ENCODE data around the gene KRT20. TPM values are rescaled to one million over a fixed set of nuclear protein-coding genes. Genes with fewer than 3 reads are reported as not detected.

Gene KRT20
- total and polyA plus RNA-seq, 5 donors from 2014 or later: not detected

DNA sequence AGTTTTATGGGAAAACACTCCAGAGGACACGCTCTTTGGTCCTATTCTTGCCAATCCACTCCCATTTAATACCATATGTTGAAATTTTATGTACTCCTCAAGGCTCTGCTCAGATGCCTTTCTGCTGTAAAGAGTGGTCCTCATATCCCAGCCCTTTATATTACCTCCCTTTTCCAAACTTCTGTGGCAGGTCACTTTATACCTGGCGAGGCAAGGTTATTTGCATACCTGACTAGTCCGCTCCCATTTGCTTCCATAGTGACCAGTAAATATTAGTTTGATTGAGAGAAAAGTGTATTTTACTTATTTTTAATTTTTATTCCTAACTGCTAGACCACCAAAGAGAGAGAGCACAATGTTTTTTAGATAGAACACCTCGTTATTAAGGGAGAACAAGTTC lies 35.3 kb downstream of the KRT20 start:
- Histone ChIP-seq H3K4me3 (ENCODE audit: low read depth, low read length) (no peak overlapping the region), H3K27ac (ENCODE audit: insufficient read depth, low read length, poor library complexity, severe bottlenecking) (no peak overlapping the region), H3K36me3 (ENCODE audit: control insufficient read depth, insufficient read depth, low read length) (no peaks in the 10 kb centered on the region), H3K9me3 (ENCODE audit: control insufficient read depth in 2 of 2, low read length in 2 of 2) (no peaks in the 10 kb centered on the region), H3K27me3 (ENCODE audit: control insufficient read depth, insufficient read depth, low read length) (peaks cover 24% of the 10 kb centered on the region), H3K4me1 (ENCODE audit: control insufficient read depth, insufficient read depth, low read length, poor library complexity, severe bottlenecking) (no peaks in the 10 kb centered on the region)
- H3K27ac Mint-ChIP-seq: no peak overlapping the region
- ATAC-seq (ENCODE audit: low read depth in 2 of 2) (no peak), DNase-seq (no peak)
- H3K27me3 Mint-ChIP-seq: peaks cover 49% of the 10 kb centered on the region
- no peak overlapping the region for H3K4me3 Mint-ChIP-seq
- H3K4me1 Mint-ChIP-seq: no peaks in the 10 kb centered on the region
- no peaks in the 10 kb centered on the region for H3K9me3 Mint-ChIP-seq
- no peaks in the 10 kb centered on the region for H3K36me3 Mint-ChIP-seq

GRCh38 chr17:40848583-40849235 lies 36.3 kb downstream of the KRT20 start:
- DNase-seq (no peak), ATAC-seq (ENCODE audit: low read depth in 2 of 2) (no peak)
- no peaks in the 10 kb centered on the region for H3K9me3 ChIP-seq (ENCODE audit: control insufficient read depth in 2 of 2, low read length in 2 of 2)
- no peak overlapping the region for H3K27ac ChIP-seq (ENCODE audit: insufficient read depth, low read length, poor library complexity, severe bottlenecking)
- Mint-ChIP-seq H3K27ac (no peak overlapping the region), H3K36me3 (no peaks in the 10 kb centered on the region), H3K4me1 (no peaks in the 10 kb centered on the region), H3K4me3 (no peak overlapping the region), H3K9me3 (no peaks in the 10 kb centered on the region), H3K27me3 (peaks cover 56% of the 10 kb centered on the region)
- H3K4me3 ChIP-seq (ENCODE audit: low read depth, low read length): no peak overlapping the region
- H3K4me1 ChIP-seq (ENCODE audit: control insufficient read depth, insufficient read depth, low read length, poor library complexity, severe bottlenecking): no peaks in the 10 kb centered on the region
- peaks cover 24% of the 10 kb centered on the region for H3K27me3 ChIP-seq (ENCODE audit: control insufficient read depth, insufficient read depth, low read length)
- H3K36me3 ChIP-seq (ENCODE audit: control insufficient read depth, insufficient read depth, low read length): no peaks in the 10 kb centered on the region

DNA sequence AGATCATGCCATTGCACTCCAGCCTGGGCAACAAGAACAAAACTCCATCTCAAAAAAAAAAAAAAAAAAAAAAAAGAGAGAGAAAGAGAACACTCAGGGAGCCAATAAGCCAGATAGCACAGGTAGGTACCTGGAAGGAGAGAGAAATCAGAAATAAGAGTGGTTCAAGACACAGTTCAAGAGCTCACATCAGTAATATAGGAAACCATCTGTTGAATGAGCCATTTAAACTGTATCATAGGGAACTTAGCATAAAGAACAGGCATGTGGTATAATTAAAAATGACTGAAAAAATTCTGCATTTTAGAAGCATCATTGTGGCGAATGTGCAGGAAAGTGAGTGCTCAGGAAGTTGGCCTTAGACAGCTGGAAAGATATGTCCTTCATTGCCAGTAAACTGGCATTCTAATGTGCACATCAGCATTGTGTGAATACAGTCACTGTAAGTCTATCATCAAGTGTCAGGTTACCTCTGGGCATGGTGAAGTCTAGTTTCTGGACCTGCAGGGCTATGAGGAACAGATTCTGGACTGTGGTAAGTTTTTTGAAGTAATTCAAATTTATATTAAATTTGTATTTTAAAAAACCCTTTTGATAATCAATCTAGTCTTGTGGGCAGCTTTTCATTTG lies 38.4 kb downstream of the KRT20 start:
- DNase-seq (no peak), ATAC-seq (ENCODE audit: low read depth in 2 of 2) (no peak)
- peaks cover 27% of the 10 kb centered on the region for H3K27me3 ChIP-seq (ENCODE audit: control insufficient read depth, insufficient read depth, low read length)
- Mint-ChIP-seq H3K4me1 (no peaks in the 10 kb centered on the region), H3K4me3 (no peak overlapping the region), H3K27ac (no peak overlapping the region), H3K9me3 (peaks cover 0 to 1% (median 0%) of the 10 kb centered on the region in 7 donors), H3K27me3 (peaks cover 64% of the 10 kb centered on the region), H3K36me3 (no peaks in the 10 kb centered on the region)
- no peak overlapping the region for H3K4me3 ChIP-seq (ENCODE audit: low read depth, low read length)
- H3K36me3 ChIP-seq (ENCODE audit: control insufficient read depth, insufficient read depth, low read length): no peaks in the 10 kb centered on the region
- H3K4me1 ChIP-seq (ENCODE audit: control insufficient read depth, insufficient read depth, low read length, poor library complexity, severe bottlenecking): no peaks in the 10 kb centered on the region
- no peaks in the 10 kb centered on the region for H3K9me3 ChIP-seq (ENCODE audit: control insufficient read depth in 2 of 2, low read length in 2 of 2)
- no peak overlapping the region for H3K27ac ChIP-seq (ENCODE audit: insufficient read depth, low read length, poor library complexity, severe bottlenecking)

DNA sequence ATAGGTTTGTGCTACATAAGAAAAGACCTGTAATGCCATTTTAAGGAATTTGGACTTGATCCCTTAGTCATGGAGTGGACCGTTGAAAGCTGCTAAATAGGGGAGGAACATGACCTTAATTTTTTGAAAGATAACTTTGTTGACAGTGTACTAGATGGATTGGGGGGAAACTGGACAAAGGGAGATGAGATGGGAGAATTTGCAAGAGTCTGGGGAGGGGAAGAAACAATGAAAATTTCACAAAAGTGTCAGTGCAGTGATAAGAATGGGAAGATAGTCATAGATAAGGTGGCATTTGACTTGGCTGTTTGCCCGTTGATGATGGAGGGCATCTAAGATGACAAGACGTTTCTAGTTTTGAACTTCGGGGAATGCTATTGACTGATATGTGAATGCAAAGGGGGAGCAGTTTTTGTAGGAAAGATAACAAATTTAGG lies 40.4 kb downstream of the KRT20 start:
- Mint-ChIP-seq H3K27me3 (peaks cover 68% of the 10 kb centered on the region), H3K27ac (no peak overlapping the region), H3K36me3 (no peaks in the 10 kb centered on the region), H3K4me1 (no peaks in the 10 kb centered on the region), H3K9me3 (peaks cover 0 to 1% (median 0%) of the 10 kb centered on the region in 7 donors), H3K4me3 (no peak overlapping the region)
- no peaks in the 10 kb centered on the region for H3K36me3 ChIP-seq (ENCODE audit: control insufficient read depth, insufficient read depth, low read length)
- no peaks in the 10 kb centered on the region for H3K4me1 ChIP-seq (ENCODE audit: control insufficient read depth, insufficient read depth, low read length, poor library complexity, severe bottlenecking)
- H3K27me3 ChIP-seq (ENCODE audit: control insufficient read depth, insufficient read depth, low read length): peaks cover 29% of the 10 kb centered on the region
- H3K4me3 ChIP-seq (ENCODE audit: low read depth, low read length): no peak overlapping the region
- no peak for ATAC-seq (ENCODE audit: low read depth in 2 of 2)
- no peak overlapping the region for H3K27ac ChIP-seq (ENCODE audit: insufficient read depth, low read length, poor library complexity, severe bottlenecking)
- no peaks in the 10 kb centered on the region for H3K9me3 ChIP-seq (ENCODE audit: control insufficient read depth in 2 of 2, low read length in 2 of 2)
- no peak for DNase-seq

- Mint-ChIP-seq H3K27ac (no peak overlapping the region), H3K9me3 (peaks cover 0 to 1% (median 0%) of the 10 kb centered on the region in 7 donors), H3K4me3 (no peak overlapping the region), H3K4me1 (no peaks in the 10 kb centered on the region), H3K27me3 (peaks cover 75% of the 10 kb centered on the region), H3K36me3 (no peaks in the 10 kb centered on the region)
- Histone ChIP-seq H3K4me3 (ENCODE audit: low read depth, low read length) (no peak overlapping the region), H3K9me3 (ENCODE audit: control insufficient read depth in 2 of 2, low read length in 2 of 2) (no peaks in the 10 kb centered on the region), H3K4me1 (ENCODE audit: control insufficient read depth, insufficient read depth, low read length, poor library complexity, severe bottlenecking) (no peaks in the 10 kb centered on the region), H3K27me3 (ENCODE audit: control insufficient read depth, insufficient read depth, low read length) (peaks cover 24% of the 10 kb centered on the region), H3K27ac (ENCODE audit: insufficient read depth, low read length, poor library complexity, severe bottlenecking) (no peak overlapping the region), H3K36me3 (ENCODE audit: control insufficient read depth, insufficient read depth, low read length) (no peaks in the 10 kb centered on the region)
- DNase-seq: no peak
- ATAC-seq (ENCODE audit: low read depth in 2 of 2): no peak
These were observed 41.8 kb downstream of the KRT20 start for GRCh38 chr17:40843242-40843641.

DNA sequence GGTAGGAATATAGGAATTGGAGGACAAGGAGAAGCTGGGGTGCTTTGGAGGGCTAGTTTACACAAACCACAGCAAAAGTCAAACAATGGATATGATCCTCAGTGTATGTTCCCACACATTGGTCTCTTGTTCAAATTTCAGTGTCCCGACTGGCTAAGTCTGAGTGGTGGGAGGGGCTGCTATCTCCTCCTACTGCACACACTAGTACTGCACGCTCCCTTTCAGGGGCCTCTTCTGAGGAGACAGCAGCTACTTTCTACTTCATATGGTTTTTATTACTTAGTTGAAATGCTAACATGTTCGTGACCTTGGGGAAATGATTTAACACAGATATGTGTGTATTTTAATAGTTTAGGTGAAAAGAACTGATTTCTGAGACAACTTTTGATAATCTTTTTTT lies 43.8 kb downstream of the KRT20 start:
- H3K9me3 ChIP-seq (ENCODE audit: control insufficient read depth in 2 of 2, low read length in 2 of 2): no peaks in the 10 kb centered on the region
- peaks cover 0 to 1% (median 0%) of the 10 kb centered on the region in 7 donors for H3K9me3 Mint-ChIP-seq
- H3K4me3 ChIP-seq (ENCODE audit: low read depth, low read length): no peak overlapping the region
- H3K27ac ChIP-seq (ENCODE audit: insufficient read depth, low read length, poor library complexity, severe bottlenecking): no peak overlapping the region
- ATAC-seq (ENCODE audit: low read depth in 2 of 2) (no peak), DNase-seq (no peak)
- no peaks in the 10 kb centered on the region for H3K4me1 Mint-ChIP-seq
- H3K4me1 ChIP-seq (ENCODE audit: control insufficient read depth, insufficient read depth, low read length, poor library complexity, severe bottlenecking): no peaks in the 10 kb centered on the region
- H3K27ac Mint-ChIP-seq: no peak overlapping the region
- H3K27me3 Mint-ChIP-seq: peaks cover 66% of the 10 kb centered on the region
- no peaks in the 10 kb centered on the region for H3K36me3 ChIP-seq (ENCODE audit: control insufficient read depth, insufficient read depth, low read length)
- peaks cover 20% of the 10 kb centered on the region for H3K27me3 ChIP-seq (ENCODE audit: control insufficient read depth, insufficient read depth, low read length)
- no peaks in the 10 kb centered on the region for H3K36me3 Mint-ChIP-seq
- no peak overlapping the region for H3K4me3 Mint-ChIP-seq

DNA sequence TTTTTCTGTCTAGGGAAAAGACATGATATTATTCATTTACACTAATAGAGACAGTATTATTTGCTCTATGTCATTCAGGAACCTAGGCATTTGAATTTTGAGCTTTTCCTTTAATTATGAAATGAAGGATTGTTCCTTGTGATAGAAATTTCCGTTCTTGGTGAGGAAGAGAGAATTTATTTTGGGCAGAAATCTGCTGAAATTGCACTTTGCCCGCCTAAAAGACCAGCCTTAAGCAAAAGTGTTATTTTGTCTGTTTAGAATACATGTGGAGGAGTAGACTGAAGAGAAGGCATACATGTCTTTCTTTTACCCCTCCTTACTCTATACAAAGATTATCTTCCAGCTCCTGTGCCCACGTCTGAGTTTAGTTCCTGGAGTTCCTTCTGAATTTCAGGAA lies 45.8 kb downstream of the KRT20 start:
- Histone ChIP-seq H3K27me3 (ENCODE audit: control insufficient read depth, insufficient read depth, low read length) (peaks cover 16% of the 10 kb centered on the region), H3K4me1 (ENCODE audit: control insufficient read depth, insufficient read depth, low read length, poor library complexity, severe bottlenecking) (no peaks in the 10 kb centered on the region), H3K4me3 (ENCODE audit: low read depth, low read length) (no peak overlapping the region), H3K27ac (ENCODE audit: insufficient read depth, low read length, poor library complexity, severe bottlenecking) (no peak overlapping the region), H3K36me3 (ENCODE audit: control insufficient read depth, insufficient read depth, low read length) (peaks cover 8% of the 10 kb centered on the region), H3K9me3 (ENCODE audit: control insufficient read depth in 2 of 2, low read length in 2 of 2) (no peaks in the 10 kb centered on the region)
- H3K36me3 Mint-ChIP-seq: peaks cover 11% of the 10 kb centered on the region
- no peak overlapping the region for H3K4me3 Mint-ChIP-seq
- H3K27me3 Mint-ChIP-seq: peaks cover 47% of the 10 kb centered on the region
- DNase-seq: no peak
- no peak for ATAC-seq (ENCODE audit: low read depth in 2 of 2)
- H3K27ac Mint-ChIP-seq: no peak overlapping the region
- H3K4me1 Mint-ChIP-seq: no peaks in the 10 kb centered on the region
- peaks cover 0 to 1% (median 0%) of the 10 kb centered on the region in 7 donors for H3K9me3 Mint-ChIP-seq

- Mint-ChIP-seq H3K36me3 (peaks cover 18% of the 10 kb centered on the region), H3K4me1 (peaks cover 0 to 7% (median 0%) of the 10 kb centered on the region in 4 donors), H3K9me3 (no peaks in the 10 kb centered on the region), H3K27me3 (peaks cover 26% of the 10 kb centered on the region), H3K27ac (no peak overlapping the region), H3K4me3 (no peak overlapping the region)
- H3K9me3 ChIP-seq (ENCODE audit: control insufficient read depth in 2 of 2, low read length in 2 of 2): no peaks in the 10 kb centered on the region
- no peak overlapping the region for H3K4me3 ChIP-seq (ENCODE audit: low read depth, low read length)
- H3K4me1 ChIP-seq (ENCODE audit: control insufficient read depth, insufficient read depth, low read length, poor library complexity, severe bottlenecking): no peaks in the 10 kb centered on the region
- peaks cover 10% of the 10 kb centered on the region for H3K36me3 ChIP-seq (ENCODE audit: control insufficient read depth, insufficient read depth, low read length)
- no peak overlapping the region for H3K27ac ChIP-seq (ENCODE audit: insufficient read depth, low read length, poor library complexity, severe bottlenecking)
- peaks cover 4% of the 10 kb centered on the region for H3K27me3 ChIP-seq (ENCODE audit: control insufficient read depth, insufficient read depth, low read length)
- ATAC-seq (ENCODE audit: low read depth in 2 of 2) (no peak), DNase-seq (no peak)
These were observed 49.0 kb downstream of the KRT20 start for GRCh38 chr17:40836020-40836419.
